ENCODE measurements around the gene GPX6. TPM values are rescaled to one million over a fixed set of nuclear protein-coding genes. Genes with fewer than 3 reads are reported as not detected.

GPX6 gene
- total and polyA plus RNA-seq, 11 donors, result not detected

- Histone ChIP-seq H3K4me1 (no peaks in the 10 kb centered on the region), H3K27me3 (peaks cover 0 to 42% (median 15%) of the 10 kb centered on the region in 9 donors), H3K36me3 (no peaks in the 10 kb centered on the region), H3K4me3 (no peak overlapping the region), H3K9me3 (no peaks in the 10 kb centered on the region), H3K27ac (no peak overlapping the region)
- intact Hi-C loops (cut with DNase I), result no loop called here
- 28 to 39% (median 36%) methylated on average over 3 of the region's 3 CpGs for WGBS, 4 donors
- ATAC-seq (no peak), DNase-seq (no peak)
- TF ChIP-seq CTCF (IDR thresholded peaks at IDR 0.05) (no peak), POLR2A (IDR thresholded peaks at IDR 0.05) (no peak)
Observed at GRCh38 chr6:28497893-28498292, 17.7 kb downstream of the GPX6 start.

- H3K4me1 ChIP-seq, result no peaks in the 10 kb centered on the region
- peaks cover 0 to 47% (median 15%) of the 10 kb centered on the region in 9 donors for H3K27me3 ChIP-seq
- DNase-seq, result no peak
- TF ChIP-seq CTCF (IDR thresholded peaks at IDR 0.05) (no peak), POLR2A (IDR thresholded peaks at IDR 0.05) (no peak)
- intact Hi-C loops (cut with DNase I), result no loop called here
- no peak for ATAC-seq
- H3K27ac ChIP-seq, result no peak overlapping the region
- no peaks in the 10 kb centered on the region for H3K9me3 ChIP-seq
- 48 to 81% (median 71%) methylated on average over 1 of the region's 1 CpG for WGBS, 4 donors
- H3K4me3 ChIP-seq, result no peak overlapping the region
- H3K36me3 ChIP-seq, result no peaks in the 10 kb centered on the region
Observed at GRCh38 chr6:28497306-28497705, 18.3 kb downstream of the GPX6 start.

GRCh38 chr6:28496099-28496779 lies 19.4 kb downstream of the GPX6 start:
- ATAC-seq (no peak), DNase-seq (no peak)
- H3K36me3 ChIP-seq, result no peaks in the 10 kb centered on the region
- peaks cover 0 to 58% (median 19%) of the 10 kb centered on the region in 9 donors for H3K27me3 ChIP-seq
- no peak for TF ChIP-seq POLR2A (IDR thresholded peaks at IDR 0.05)
- TF ChIP-seq CTCF (IDR thresholded peaks at IDR 0.05), result peak in 1 of 12 donors; percentile 5
- no peaks in the 10 kb centered on the region for H3K4me1 ChIP-seq
- WGBS, 4 donors, result 29 to 44% (median 37%) methylated on average over 2 of the region's 2 CpGs
- H3K27ac ChIP-seq, result no peak overlapping the region
- intact Hi-C loops (cut with DNase I), result no loop called here
- H3K9me3 ChIP-seq, result no peaks in the 10 kb centered on the region
- no peak overlapping the region for H3K4me3 ChIP-seq

GRCh38 chr6:28491984-28492317 lies 23.6 kb downstream of the GPX6 start:
- ATAC-seq, result no peak
- peaks cover 5 to 87% (median 36%) of the 10 kb centered on the region in 9 donors for H3K27me3 ChIP-seq
- TF ChIP-seq CTCF (IDR thresholded peaks at IDR 0.05), result no peak
- no peak for TF ChIP-seq POLR2A (IDR thresholded peaks at IDR 0.05)
- intact Hi-C loops (cut with DNase I), result no loop called here
- 35 to 52% (median 42%) methylated on average over 3 of the region's 3 CpGs for WGBS, 4 donors
- no peaks in the 10 kb centered on the region for H3K9me3 ChIP-seq
- no peak for DNase-seq
- no peaks in the 10 kb centered on the region for H3K36me3 ChIP-seq
- H3K4me1 ChIP-seq, result peaks cover 0 to 9% (median 0%) of the 10 kb centered on the region in 12 donors
- no peak overlapping the region for H3K27ac ChIP-seq
- H3K4me3 ChIP-seq, result no peak overlapping the region
